Sigmoid colon (tissue), 7 donors: ENCODE measurements around the gene ITPRIPL2. TPM values are rescaled to one million over a fixed set of nuclear protein-coding genes. Genes with fewer than 3 reads are reported as not detected.

Experiments used
- DNase-seq: peaks from one replicate; pipeline ENCODE4 v3.0.0-alpha.2; 2019
- H3K27ac ChIP-seq, 4 donors: fragments of 200-600 bp; sonication (generic); one replicate each; pipeline ENCODE4 v1.5.1; 2016 to 2019; ENCODE audit warnings: mild to moderate bottlenecking in 1 of 4
- H3K27me3 ChIP-seq, 3 donors: fragments of 200-600 bp; sonication (generic); one replicate each; pipeline ENCODE4 v1.5.1; 2019; ENCODE audit warnings: mild to moderate bottlenecking in 1 of 3
- H3K36me3 ChIP-seq, 4 donors: fragments of 200-600 bp; sonication (generic); one replicate each; pipeline ENCODE4 v1.5.1; 2016 to 2019
- H3K4me1 ChIP-seq, 4 donors: fragments of 200-600 bp; sonication (generic); one replicate each; pipeline ENCODE4 v1.5.1; 2017 to 2019
- H3K4me3 ChIP-seq, 4 donors: fragments of 200-600 bp; sonication (generic); one replicate each; pipeline ENCODE4 v1.5.1; 2017 to 2019; ENCODE audit warnings: mild to moderate bottlenecking in 2 of 4, moderate library complexity in 1 of 4
- H3K9me3 ChIP-seq, 4 donors: fragments of 200-600 bp in 3 of 4; sonication (generic) in 3 of 4; one replicate each; pipeline versions ENCODE4 v1.5.1 to v1.6.1; 2013 to 2019
- CTCF ChIP-seq, 4 experiments: fragments of 450-650 bp in 3 of 4; fragments of 200-600 bp in 1 of 4; IDR thresholded peaks; one replicate each; pipeline ENCODE4 v1.5.1; 2016 to 2019; ENCODE audit warnings: antibody characterized with exemption in 4 of 4, mild to moderate bottlenecking in 3 of 4, moderate library complexity in 2 of 4
- EP300 ChIP-seq, 4 donors: sonication (generic); formaldehyde crosslinking; IDR thresholded peaks; one replicate each; pipeline ENCODE4 v1.6.1; 2017; ENCODE audit warnings: antibody characterized with exemption in 4 of 4
- POLR2A ChIP-seq, 2 donors: fragments of 450-650 bp; IDR thresholded peaks; one replicate each; pipeline ENCODE4 v1.6.1; 2016; ENCODE audit warnings: antibody characterized with exemption in 2 of 2, mild to moderate bottlenecking in 2 of 2, moderate library complexity in 2 of 2
- POLR2AphosphoS5 ChIP-seq, 4 donors: sonication (generic); formaldehyde crosslinking; IDR thresholded peaks; one replicate each; pipeline ENCODE4 v1.6.1; 2017; ENCODE audit warnings: antibody characterized with exemption in 4 of 4
- WGBS, 2 donors: extraction: QIAGEN DNeasy Blood & Tissue Kit; methylation state at CpG; one replicate each; pipeline ENCODE4 v1.1.7; 2013; 5-methylcytosine and 5-hydroxymethylcytosine counted together
- intact Hi-C: fragments of 100-400 bp; cut with DNase I; formaldehyde crosslinking; loops from one replicate; pipeline ENCODE4 v1.15.1; 2023
- polyA plus RNA-seq, 3 donors: library from polyadenylated mRNA; stranded (reverse); fragments of 200-250 nt; gene quantifications; one replicate each; pipeline ENCODE4 v1.2.3, GENCODE V29; 2013
- total RNA-seq, 4 donors: library from RNA; depleted of rRNA; stranded (reverse); fragments of >200 nt; gene quantifications; one replicate each; pipeline ENCODE4 v1.1.0, GENCODE V29; 2016
- donor health status: healthy with polysubstance abuse.
- donor health status: Bipolar disorder and iron deficiency.
- donor health status: healthy.

ITPRIPL2 gene
- total and polyA plus RNA-seq, 7 donors: 5.5 to 61.6 (median 28.1) TPM

GRCh38 chr16:19140396-19140795 lies 26.6 kb downstream of the ITPRIPL2 start:
- H3K4me3 ChIP-seq: no peak overlapping the region
- H3K4me1 ChIP-seq: peaks cover 0 to 45% (median 35%) of the 10 kb centered on the region in 4 donors
- WGBS, 2 donors: 77 to 86% methylated on average over 2 of the region's 2 CpGs
- no peaks in the 10 kb centered on the region for H3K9me3 ChIP-seq
- H3K27ac ChIP-seq: no peak overlapping the region
- H3K36me3 ChIP-seq: no peaks in the 10 kb centered on the region
- H3K27me3 ChIP-seq: no peaks in the 10 kb centered on the region
- no peak for TF ChIP-seq CTCF (IDR thresholded peaks at IDR 0.05)
- TF ChIP-seq EP300 (IDR thresholded peaks at IDR 0.05): no peak
- TF ChIP-seq POLR2A (IDR thresholded peaks at IDR 0.05): no peak
- TF ChIP-seq POLR2AphosphoS5 (IDR thresholded peaks at IDR 0.05): no peak
- no peak for DNase-seq
- intact Hi-C loops: no loop called here

GRCh38 chr16:19142939-19143598 lies 29.3 kb downstream of the ITPRIPL2 start:
- TF ChIP-seq POLR2A (IDR thresholded peaks at IDR 0.05): no peak
- no peak for TF ChIP-seq POLR2AphosphoS5 (IDR thresholded peaks at IDR 0.05)
- TF ChIP-seq CTCF (IDR thresholded peaks at IDR 0.05): no peak
- TF ChIP-seq EP300 (IDR thresholded peaks at IDR 0.05): no peak
- H3K27ac ChIP-seq: no peak overlapping the region
- H3K27me3 ChIP-seq: no peaks in the 10 kb centered on the region
- H3K4me1 ChIP-seq: peaks cover 0 to 22% (median 10%) of the 10 kb centered on the region in 4 donors
- DNase-seq: no peak
- H3K36me3 ChIP-seq: no peaks in the 10 kb centered on the region
- no peak overlapping the region for H3K4me3 ChIP-seq
- intact Hi-C loops: no loop called here
- H3K9me3 ChIP-seq: peaks cover 0 to 4% (median under 1%) of the 10 kb centered on the region in 4 donors
- WGBS, 2 donors: 83 to 88% methylated on average over 8 of the region's 8 CpGs

GRCh38 chr16:19143599-19143956 lies 29.8 kb downstream of the ITPRIPL2 start:
- no peaks in the 10 kb centered on the region for H3K36me3 ChIP-seq
- intact Hi-C loops: no loop called here
- whole genome bisulfite sequencing, 2 donors: 53 to 80% methylated on average over 9 of the region's 9 CpGs
- TF ChIP-seq POLR2A (IDR thresholded peaks at IDR 0.05) (no peak), CTCF (IDR thresholded peaks at IDR 0.05) (no peak), EP300 (IDR thresholded peaks at IDR 0.05) (no peak), POLR2AphosphoS5 (IDR thresholded peaks at IDR 0.05) (no peak)
- no peaks in the 10 kb centered on the region for H3K27me3 ChIP-seq
- H3K4me1 ChIP-seq: peaks cover 0 to 17% (median 5%) of the 10 kb centered on the region in 4 donors
- no peak for DNase-seq
- no peak overlapping the region for H3K4me3 ChIP-seq
- H3K9me3 ChIP-seq: peaks cover 0 to 5% (median 2%) of the 10 kb centered on the region in 4 donors
- H3K27ac ChIP-seq: no peak overlapping the region

GRCh38 chr16:19145010-19145409 lies 31.2 kb downstream of the ITPRIPL2 start:
- no peak overlapping the region for H3K27ac ChIP-seq
- peaks cover 0 to 5% (median 0%) of the 10 kb centered on the region in 4 donors for H3K4me1 ChIP-seq
- no peak for DNase-seq
- no peak overlapping the region for H3K4me3 ChIP-seq
- no peak for TF ChIP-seq POLR2AphosphoS5 (IDR thresholded peaks at IDR 0.05)
- TF ChIP-seq EP300 (IDR thresholded peaks at IDR 0.05): no peak
- no peak for TF ChIP-seq CTCF (IDR thresholded peaks at IDR 0.05)
- TF ChIP-seq POLR2A (IDR thresholded peaks at IDR 0.05): no peak
- H3K27me3 ChIP-seq: no peaks in the 10 kb centered on the region
- H3K36me3 ChIP-seq: no peaks in the 10 kb centered on the region
- intact Hi-C loops: no loop called here
- WGBS, 2 donors: 82 to 84% methylated on average over 3 of the region's 3 CpGs
- H3K9me3 ChIP-seq: peaks cover 0 to 5% (median 2%) of the 10 kb centered on the region in 4 donors

- intact Hi-C loops: no loop called here
- no peaks in the 10 kb centered on the region for H3K36me3 ChIP-seq
Measured at GRCh38 chr16:19147126-19147525, 33.4 kb downstream of the ITPRIPL2 start.

More at GRCh38 chr16:19147126-19147525, 33.4 kb downstream of the ITPRIPL2 start:
- no peaks in the 10 kb centered on the region for H3K4me1 ChIP-seq
- no peaks in the 10 kb centered on the region for H3K27me3 ChIP-seq
- TF ChIP-seq EP300 (IDR thresholded peaks at IDR 0.05) (no peak), CTCF (IDR thresholded peaks at IDR 0.05) (no peak), POLR2AphosphoS5 (IDR thresholded peaks at IDR 0.05) (no peak), POLR2A (IDR thresholded peaks at IDR 0.05) (no peak)
- H3K4me3 ChIP-seq: no peak overlapping the region
- 71 to 77% methylated on average over 4 of the region's 4 CpGs for WGBS, 2 donors
- no peak for DNase-seq
- H3K9me3 ChIP-seq: peaks cover 0 to 5% (median 2%) of the 10 kb centered on the region in 4 donors
- no peak overlapping the region for H3K27ac ChIP-seq
